ENCODE measurements around the gene RSPH1. TPM values are rescaled to one million over a fixed set of nuclear protein-coding genes. Genes with fewer than 3 reads are reported as not detected.

RSPH1 gene
- polyA plus RNA-seq, 1 experiment = not detected

GRCh38 chr21:42481169-42481568 is 14.9 kb downstream of the RSPH1 start:
- TF ChIP-seq CTCF (IDR thresholded peaks at IDR 0.05; ENCODE audit: low read depth, low read length) = no peak
- no peak overlapping the region for H3K27ac ChIP-seq (ENCODE audit: low read depth, low read length)
- ChIA-PET CTCF (no interaction called here), POLR2A (no interaction called here)
- H3K4me3 ChIP-seq (ENCODE audit: low read depth, low read length) = no peak overlapping the region
- no peak for DNase-seq (ENCODE audit: low read depth, low spot score)
- H3K27me3 ChIP-seq (ENCODE audit: control insufficient read depth, insufficient read depth, low read length) = no peaks in the 10 kb centered on the region
- H3K9me3 ChIP-seq (ENCODE audit: control insufficient read depth, insufficient read depth, low read length) = no peaks in the 10 kb centered on the region

DNA sequence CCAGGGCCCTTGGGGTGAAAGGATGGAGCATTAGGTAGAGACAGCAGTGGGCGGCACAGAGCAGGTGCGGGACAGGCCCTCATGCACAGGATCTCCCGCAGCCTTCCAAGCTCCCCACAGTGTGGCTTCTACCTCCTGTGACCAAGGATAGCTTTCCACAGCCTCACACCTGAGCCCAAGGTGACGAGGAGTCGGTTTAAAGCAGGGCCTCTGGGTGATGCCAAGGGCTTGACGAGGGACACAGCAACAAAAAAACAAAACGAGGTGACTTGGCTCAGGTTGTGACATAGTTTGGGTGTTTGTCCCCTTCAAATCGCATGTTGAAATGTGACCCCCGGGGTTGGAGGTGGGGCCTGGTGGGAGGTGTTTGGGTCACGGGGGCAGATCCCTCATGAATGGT is 15.3 kb downstream of the RSPH1 start:
- POLR2A ChIA-PET = no interaction called here
- Histone ChIP-seq H3K27me3 (ENCODE audit: control insufficient read depth, insufficient read depth, low read length) (no peaks in the 10 kb centered on the region), H3K4me3 (ENCODE audit: low read depth, low read length) (no peak overlapping the region), H3K27ac (ENCODE audit: low read depth, low read length) (no peak overlapping the region), H3K9me3 (ENCODE audit: control insufficient read depth, insufficient read depth, low read length) (no peaks in the 10 kb centered on the region)
- CTCF ChIA-PET = no interaction called here
- no peak for DNase-seq (ENCODE audit: low read depth, low spot score)
- no peak for TF ChIP-seq CTCF (IDR thresholded peaks at IDR 0.05; ENCODE audit: low read depth, low read length)

DNA sequence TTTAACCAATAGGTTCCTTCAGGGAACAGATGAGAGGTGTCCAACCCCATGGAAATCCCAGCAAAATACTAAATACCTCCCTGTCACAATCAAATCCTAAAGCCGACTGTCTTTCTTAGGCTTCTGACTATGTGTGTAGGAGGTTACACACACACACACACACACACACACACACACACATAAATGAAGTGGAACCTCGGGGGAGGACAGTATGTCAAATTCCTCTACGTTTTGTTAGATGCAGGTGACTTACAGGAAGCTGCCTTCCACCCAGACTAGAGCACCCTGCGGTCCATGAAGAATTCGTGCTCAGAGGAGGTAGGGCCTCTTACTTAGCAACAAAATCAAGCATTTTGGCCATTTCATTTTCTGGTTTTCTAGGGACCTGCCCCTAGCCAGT is 16.4 kb downstream of the RSPH1 start:
- POLR2A ChIA-PET = no interaction called here
- no peaks in the 10 kb centered on the region for H3K27me3 ChIP-seq (ENCODE audit: control insufficient read depth, insufficient read depth, low read length)

GRCh38 chr21:42478504-42478903 is 17.5 kb downstream of the RSPH1 start:
- ChIA-PET CTCF (no interaction called here), POLR2A (no interaction called here)
- no peak for DNase-seq (ENCODE audit: low read depth, low spot score)
- Histone ChIP-seq H3K27me3 (ENCODE audit: control insufficient read depth, insufficient read depth, low read length) (no peaks in the 10 kb centered on the region), H3K4me3 (ENCODE audit: low read depth, low read length) (no peak overlapping the region), H3K27ac (ENCODE audit: low read depth, low read length) (no peak overlapping the region), H3K9me3 (ENCODE audit: control insufficient read depth, insufficient read depth, low read length) (no peaks in the 10 kb centered on the region)
- TF ChIP-seq CTCF (IDR thresholded peaks at IDR 0.05; ENCODE audit: low read depth, low read length) = no peak

More for the DNA sequence above, 16.4 kb downstream of the RSPH1 start:
- CTCF ChIA-PET = no interaction called here
- Histone ChIP-seq H3K27ac (ENCODE audit: low read depth, low read length) (no peak overlapping the region), H3K4me3 (ENCODE audit: low read depth, low read length) (no peak overlapping the region), H3K9me3 (ENCODE audit: control insufficient read depth, insufficient read depth, low read length) (no peaks in the 10 kb centered on the region)
- DNase-seq (ENCODE audit: low read depth, low spot score) = no peak
- no peak for TF ChIP-seq CTCF (IDR thresholded peaks at IDR 0.05; ENCODE audit: low read depth, low read length)

DNA sequence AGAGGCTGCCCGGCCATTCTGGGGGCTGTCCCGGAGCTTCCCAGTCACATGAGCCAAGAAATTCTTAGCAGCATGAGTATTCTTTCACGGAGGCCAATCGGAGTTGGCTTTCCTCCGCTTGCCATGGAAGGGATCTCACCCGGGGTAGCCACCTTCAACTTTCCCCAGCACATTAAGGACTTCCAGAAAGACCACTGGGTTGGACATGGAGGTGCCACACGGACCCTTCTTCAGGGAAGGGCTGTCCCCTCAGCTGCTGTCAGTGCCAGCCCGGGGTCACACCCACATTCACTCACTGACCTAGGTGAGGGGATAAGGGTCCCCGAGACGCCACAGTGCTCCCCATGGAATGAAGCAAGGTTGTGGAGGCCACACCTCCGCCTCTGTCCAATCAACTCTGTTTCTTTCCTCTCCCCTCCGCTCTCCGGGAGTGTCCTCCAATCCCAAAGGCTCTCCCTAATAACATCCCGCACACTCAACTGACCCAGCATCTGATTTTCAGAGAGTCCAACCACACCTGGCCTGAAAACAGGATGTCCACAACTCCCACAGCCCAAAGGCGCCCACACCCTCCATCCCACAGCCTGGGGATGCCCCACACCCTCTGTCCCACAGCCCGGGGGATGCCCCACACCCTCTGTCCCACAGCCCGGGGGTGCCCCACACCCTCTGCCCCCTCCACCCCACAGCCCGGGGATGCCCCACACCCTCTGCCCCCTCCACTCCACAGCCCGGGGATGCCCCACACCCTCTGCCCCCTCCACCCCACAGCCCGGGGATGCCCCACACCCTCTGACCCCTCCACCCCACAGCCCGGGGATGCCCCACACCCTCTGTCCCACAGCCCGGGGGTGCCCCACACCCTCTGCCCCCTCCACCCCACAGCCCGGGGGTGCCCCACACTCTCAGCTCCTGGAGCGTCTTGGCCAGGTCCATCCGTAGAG is 19.4 kb downstream of the RSPH1 start:
- CTCF ChIA-PET = no interaction called here
- DNase-seq (ENCODE audit: low read depth, low spot score) = no peak
- no peak overlapping the region for H3K27ac ChIP-seq (ENCODE audit: low read depth, low read length)
- H3K4me3 ChIP-seq (ENCODE audit: low read depth, low read length) = no peak overlapping the region
- no peaks in the 10 kb centered on the region for H3K9me3 ChIP-seq (ENCODE audit: control insufficient read depth, insufficient read depth, low read length)
- no peak for TF ChIP-seq CTCF (IDR thresholded peaks at IDR 0.05; ENCODE audit: low read depth, low read length)
- H3K27me3 ChIP-seq (ENCODE audit: control insufficient read depth, insufficient read depth, low read length) = peaks cover 3% of the 10 kb centered on the region
- POLR2A ChIA-PET = no interaction called here
